HG02973 (cell line): ENCODE measurements around the gene YLPM1.
"Not testable (repeated sequence)": the region's sequence is repeated elsewhere in the genome, so short reads cannot be mapped to it uniquely, and the experiment has no call there.

ENCODE experiments used
- ATAC-seq: cut with Tn5 transposase; IDR thresholded peaks from one replicate; pipeline ENCODE4 v1.9.1; 2021; ENCODE audit warnings: moderate library complexity; ENCODE audit not compliant: unreplicated experiment

The YLPM1 gene, protein sequence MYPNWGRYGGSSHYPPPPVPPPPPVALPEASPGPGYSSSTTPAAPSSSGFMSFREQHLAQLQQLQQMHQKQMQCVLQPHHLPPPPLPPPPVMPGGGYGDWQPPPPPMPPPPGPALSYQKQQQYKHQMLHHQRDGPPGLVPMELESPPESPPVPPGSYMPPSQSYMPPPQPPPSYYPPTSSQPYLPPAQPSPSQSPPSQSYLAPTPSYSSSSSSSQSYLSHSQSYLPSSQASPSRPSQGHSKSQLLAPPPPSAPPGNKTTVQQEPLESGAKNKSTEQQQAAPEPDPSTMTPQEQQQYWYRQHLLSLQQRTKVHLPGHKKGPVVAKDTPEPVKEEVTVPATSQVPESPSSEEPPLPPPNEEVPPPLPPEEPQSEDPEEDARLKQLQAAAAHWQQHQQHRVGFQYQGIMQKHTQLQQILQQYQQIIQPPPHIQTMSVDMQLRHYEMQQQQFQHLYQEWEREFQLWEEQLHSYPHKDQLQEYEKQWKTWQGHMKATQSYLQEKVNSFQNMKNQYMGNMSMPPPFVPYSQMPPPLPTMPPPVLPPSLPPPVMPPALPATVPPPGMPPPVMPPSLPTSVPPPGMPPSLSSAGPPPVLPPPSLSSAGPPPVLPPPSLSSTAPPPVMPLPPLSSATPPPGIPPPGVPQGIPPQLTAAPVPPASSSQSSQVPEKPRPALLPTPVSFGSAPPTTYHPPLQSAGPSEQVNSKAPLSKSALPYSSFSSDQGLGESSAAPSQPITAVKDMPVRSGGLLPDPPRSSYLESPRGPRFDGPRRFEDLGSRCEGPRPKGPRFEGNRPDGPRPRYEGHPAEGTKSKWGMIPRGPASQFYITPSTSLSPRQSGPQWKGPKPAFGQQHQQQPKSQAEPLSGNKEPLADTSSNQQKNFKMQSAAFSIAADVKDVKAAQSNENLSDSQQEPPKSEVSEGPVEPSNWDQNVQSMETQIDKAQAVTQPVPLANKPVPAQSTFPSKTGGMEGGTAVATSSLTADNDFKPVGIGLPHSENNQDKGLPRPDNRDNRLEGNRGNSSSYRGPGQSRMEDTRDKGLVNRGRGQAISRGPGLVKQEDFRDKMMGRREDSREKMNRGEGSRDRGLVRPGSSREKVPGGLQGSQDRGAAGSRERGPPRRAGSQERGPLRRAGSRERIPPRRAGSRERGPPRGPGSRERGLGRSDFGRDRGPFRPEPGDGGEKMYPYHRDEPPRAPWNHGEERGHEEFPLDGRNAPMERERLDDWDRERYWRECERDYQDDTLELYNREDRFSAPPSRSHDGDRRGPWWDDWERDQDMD (N-terminal part only)

DNA sequence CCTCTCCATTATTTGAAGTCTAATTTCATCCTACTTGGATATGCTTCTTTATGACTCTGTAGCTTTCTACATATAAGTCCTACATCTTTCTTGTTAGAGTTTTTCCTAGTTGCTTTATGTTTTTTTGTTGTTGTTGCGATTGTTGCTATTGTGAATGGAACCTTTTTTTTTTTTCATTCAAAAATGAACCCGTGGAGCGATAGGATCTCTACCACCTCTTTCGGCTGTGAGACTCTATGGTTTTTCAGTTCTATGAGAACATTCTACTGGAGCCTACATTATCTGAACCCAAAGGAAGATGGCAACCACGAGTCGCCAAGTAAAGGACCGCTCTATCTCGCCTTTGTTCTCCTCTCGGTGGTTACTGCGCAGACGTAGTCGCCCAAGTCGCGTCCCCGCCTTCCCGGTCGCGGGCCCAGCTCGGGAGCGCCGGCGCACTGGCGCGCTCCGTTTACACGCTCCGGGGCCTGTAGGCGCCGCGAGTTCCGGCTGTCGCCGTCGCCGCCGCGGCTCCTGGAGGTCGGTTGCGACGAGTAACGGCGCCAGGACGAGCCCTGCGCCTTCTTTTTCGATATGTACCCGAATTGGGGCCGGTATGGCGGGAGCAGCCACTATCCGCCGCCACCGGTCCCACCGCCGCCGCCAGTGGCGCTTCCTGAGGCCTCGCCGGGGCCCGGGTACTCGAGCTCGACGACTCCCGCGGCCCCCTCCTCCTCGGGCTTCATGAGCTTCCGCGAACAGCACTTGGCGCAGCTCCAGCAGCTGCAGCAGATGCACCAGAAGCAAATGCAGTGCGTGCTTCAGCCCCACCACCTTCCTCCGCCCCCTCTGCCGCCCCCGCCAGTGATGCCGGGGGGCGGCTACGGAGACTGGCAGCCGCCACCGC is at the start of gene YLPM1:
Gene YLPM1 (plus strand): TSS at position 400 of the 886 bp plus-strand sequence. CDS start 174 bp downstream, at position 574.
- ATAC-seq: peak; percentile 79

DNA sequence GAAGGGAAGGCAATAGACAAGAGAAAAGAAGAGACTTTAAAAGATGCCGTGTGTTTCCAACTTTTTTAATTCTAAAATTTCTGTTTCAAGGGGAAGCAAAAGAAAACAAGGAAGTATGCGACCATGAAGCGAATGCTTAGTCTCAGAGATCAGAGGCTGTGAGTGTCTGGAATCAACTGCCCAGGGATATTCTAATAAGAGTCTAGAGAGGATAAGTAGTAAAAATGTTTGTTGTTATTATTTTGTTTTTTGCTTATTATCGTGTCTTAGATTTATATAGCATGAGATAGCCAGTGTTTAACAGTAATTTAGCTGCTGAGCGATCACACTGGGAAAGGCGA is 49.8 kb upstream of the YLPM1 start:
- ATAC-seq: no peak

DNA sequence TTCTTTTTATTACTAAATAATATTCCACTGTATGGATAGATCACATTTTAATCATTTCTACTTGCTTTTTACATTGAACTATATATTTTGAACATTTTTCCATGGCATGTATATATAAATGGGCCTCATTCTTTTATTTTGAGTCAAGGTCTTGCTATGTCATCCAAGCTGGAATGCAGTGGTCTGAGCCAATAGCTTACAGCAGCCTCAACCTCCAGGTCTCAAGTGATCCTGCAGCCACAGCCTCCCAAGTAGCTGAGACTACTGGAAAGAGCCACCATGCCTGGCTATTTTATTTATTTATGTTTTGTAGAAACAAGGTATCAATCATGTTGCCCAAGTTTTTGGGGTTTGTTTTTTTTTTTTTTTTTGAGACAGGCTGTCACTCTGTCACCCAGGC is 42.6 kb upstream of the YLPM1 start:
- no peak for ATAC-seq

DNA sequence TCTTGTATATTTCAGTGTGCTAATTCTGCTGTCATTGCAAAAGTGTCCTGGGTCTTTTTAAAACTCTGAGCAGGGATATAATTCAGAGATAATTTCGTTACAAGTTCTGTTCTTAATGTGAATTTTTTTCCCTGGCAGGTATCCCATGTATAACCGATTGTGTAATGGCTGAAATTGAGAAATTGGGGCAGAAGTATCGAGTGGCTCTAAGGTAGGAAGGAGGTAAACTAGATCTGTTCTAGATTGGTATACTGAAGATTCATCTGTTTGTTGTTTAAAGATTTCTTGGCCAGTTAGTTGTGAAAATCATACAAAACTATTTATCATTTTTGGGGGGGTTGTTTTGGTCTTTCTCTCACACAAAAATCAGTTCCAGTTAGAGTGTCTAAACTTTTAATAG is 40.0 kb upstream of the YLPM1 start:
- no peak for ATAC-seq

DNA sequence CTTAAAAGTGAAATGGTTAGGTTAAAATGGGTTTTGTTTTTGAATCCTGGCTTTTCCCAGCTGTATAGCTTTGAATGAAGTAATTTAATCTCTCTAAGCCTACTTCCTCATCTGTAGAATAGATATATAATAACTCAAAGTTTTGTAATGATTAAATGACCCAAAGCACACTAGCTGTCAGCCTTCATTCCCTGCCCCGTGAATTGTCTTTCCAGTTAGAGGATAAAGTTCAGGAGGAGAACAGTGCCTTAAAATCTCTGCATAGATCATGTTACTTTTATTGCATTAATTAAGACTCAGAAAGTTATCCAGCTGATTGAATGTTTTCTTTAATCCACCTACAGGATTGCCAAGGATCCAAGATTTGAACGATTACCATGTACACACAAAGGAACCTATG is 30.7 kb upstream of the YLPM1 start:
- ATAC-seq: no peak

DNA sequence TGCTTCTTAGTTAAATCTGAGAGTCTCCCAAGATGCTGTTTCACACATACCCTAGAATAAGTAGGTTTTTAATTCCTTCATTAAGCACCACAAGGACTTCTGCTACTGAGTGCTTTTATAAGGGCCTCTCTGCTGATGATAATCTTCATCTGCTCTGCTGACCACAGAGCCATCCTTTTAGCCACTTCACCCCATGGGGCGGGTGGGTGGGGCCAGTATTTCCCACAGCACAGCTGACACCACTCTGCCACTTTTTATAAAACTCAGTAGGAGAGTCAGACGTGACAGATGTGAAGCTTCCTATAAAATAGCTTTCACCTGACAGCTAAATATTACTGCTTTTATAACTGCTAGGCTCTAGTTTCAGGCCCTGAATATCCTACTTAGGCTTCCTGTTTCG is 29.9 kb upstream of the YLPM1 start:
- no peak for ATAC-seq

DNA sequence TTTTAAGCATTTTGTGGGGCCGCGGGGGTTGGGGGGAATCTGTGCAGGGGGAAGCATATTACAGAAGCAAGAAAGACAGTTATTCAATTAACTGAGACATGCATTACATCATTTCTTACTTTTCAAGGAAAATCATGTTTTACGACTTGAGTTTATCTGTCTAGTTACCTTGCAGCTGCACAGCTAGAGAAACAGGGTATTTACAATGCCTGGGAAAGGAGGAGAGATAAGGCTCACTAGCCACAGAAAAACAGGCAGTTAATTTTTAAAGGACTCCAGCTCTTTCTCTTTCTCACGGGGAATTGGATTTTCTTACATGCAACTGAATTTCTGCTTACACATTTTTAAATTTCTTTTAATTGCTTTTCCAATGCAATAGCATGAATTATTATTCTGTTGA is 28.0 kb upstream of the YLPM1 start:
- no peak for ATAC-seq

DNA sequence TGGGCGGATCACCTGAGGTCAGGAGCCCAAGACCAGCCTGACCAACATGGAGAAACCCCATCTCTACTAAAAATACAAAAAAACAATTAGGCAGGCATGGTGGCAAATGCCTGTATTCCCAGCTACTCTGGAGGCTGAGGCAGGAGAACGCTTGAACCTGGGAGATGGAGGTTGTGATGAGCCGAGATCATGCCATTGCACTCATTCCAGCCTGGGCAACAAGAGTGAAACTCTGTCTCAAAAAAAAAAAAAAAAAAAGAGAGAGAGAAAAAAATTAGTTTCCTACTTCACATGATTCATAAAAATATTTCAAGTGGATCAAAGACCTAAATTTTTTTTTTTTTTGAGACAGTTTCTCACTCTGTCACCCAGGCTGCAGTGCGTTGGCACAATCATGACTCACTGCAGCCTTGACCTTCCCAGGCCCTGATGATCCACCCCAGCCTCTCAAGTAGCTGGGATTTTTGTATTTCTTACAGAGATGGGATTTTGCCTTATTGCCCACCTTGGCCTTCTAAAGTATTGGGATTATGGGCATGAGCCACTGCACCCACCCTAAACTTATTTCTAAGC is 25.3 kb upstream of the YLPM1 start:
- ATAC-seq: no peak

DNA sequence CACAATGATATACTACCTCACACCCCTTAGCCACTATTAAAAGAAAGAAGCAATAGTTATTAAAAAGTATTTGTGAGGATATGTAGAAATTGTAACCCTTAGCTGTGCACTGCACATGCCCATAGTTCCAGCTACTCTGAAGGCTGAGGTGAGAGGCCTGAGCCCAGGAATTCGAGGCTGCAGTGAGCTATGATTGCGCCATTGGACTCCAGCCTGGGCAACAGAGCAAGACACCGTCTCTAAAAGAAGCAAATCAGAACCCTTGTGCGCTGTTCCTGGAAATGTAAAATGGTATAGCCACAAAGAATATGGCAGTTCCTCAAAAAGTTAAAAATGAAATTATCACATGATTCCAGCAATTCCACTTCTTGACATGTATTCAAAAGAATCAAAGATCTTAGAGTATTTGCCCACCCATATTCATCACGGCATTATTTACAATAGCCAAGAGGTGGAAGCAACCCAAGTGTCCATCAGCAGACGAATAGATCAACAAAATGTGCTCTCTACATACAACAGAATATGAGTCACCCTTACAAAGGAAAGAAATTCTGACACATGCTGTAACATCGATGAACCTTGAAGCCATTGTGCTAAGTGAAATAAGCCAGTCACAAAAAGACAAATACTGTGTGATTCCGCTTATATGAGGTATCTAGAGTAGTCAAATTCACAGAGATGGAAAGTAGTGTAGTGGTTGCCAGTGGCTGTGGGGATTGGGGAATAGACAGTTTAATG is 23.7 kb upstream of the YLPM1 start:
- no peak for ATAC-seq

DNA sequence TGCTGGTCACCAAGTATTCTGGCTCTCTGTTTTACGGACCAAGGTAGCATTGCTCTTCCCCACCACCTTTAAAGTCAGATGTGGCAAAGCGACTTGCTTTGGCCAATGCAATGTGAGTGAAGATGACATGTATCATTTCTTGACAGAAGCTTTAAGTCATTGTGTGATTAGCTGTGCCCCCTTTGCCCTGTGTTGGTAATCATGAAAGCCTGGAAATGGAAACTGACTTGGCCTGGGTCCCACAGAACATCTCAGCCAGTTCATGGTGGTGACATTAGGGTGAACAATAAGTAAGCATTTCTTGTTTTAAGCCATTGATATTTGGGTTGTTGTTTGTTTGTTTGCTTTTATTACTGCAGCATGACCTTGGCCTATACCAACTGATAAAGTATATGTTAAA is 15.9 kb upstream of the YLPM1 start:
- ATAC-seq: no peak

DNA sequence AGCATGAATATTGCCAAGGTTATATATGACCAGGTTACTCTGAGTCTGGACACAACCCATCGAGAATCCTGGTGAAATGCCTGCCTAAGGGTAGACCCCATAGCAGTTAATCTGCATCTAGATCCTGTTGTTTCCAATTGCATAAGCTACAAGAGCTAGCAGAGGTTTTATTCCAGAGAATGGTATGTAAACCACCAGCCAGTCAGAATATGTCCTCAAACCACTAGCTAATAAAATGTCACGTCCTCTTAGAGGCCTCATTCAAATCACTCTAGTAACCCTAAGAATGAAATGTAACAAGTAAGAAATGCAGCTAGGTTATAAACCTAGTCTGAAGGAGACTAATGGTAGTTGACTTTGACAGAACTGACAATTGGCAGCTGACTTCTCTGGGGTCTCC is 9.0 kb upstream of the YLPM1 start:
- ATAC-seq: no peak

DNA sequence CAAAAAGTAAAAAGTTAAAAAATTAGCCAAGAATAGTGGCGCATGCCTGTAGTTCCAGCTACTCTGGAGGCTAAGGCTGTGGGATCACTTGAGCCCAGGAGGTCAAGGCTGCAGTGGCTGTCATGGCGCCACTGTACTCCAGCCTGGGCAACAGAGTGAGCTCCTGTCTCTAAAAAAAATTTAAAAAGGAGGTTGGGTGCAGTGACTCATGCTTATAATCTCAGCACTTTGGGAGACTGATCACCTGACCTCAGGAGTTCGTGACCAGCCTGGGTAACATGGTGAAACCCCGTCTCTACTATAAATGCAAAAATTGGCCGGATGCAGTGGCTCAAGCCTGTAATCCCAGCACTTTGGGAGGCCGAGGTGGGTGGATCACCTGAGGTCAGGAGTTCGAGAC is 8.2 kb upstream of the YLPM1 start:
- ATAC-seq: no peak

DNA sequence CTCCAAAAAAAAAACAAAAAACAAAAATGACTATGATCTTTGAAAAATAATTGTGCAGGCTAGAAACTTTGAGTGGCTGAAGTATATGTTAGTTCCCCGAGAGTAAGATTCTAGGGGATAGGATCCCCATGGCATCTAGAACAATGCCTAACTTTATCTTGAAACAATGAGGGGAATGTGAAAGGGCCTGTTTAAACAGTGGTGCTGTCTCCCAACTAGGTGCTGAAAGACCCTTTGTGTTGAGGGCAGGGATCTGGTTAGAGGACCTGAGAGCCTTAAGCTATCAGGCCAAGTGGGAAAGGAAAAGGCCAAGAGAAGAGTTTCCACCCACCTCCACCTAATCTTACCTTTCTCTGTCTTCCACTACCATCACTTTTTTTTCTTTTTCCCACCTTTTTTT is 6.8 kb upstream of the YLPM1 start:
- no peak for ATAC-seq

DNA sequence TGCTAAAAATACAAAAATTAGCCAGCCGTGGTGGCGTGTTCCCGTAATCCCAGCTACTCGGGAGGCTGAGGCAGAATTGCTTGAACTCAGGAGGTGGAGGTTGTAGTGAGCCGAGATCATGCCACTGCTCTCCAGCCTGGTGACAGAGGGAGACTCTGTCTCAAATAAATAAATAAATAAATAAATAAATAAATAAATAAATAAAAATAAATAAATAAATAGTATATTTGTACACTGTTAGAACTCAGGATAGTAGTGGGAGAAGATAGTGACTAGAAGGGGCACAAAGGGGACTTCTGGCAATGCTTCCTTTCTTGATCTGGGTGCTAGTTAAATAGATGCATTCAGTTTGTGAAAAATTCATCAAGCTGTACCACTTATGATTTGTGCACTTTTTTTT is 4.6 kb upstream of the YLPM1 start:
- ATAC-seq: not testable (repeated sequence)

DNA sequence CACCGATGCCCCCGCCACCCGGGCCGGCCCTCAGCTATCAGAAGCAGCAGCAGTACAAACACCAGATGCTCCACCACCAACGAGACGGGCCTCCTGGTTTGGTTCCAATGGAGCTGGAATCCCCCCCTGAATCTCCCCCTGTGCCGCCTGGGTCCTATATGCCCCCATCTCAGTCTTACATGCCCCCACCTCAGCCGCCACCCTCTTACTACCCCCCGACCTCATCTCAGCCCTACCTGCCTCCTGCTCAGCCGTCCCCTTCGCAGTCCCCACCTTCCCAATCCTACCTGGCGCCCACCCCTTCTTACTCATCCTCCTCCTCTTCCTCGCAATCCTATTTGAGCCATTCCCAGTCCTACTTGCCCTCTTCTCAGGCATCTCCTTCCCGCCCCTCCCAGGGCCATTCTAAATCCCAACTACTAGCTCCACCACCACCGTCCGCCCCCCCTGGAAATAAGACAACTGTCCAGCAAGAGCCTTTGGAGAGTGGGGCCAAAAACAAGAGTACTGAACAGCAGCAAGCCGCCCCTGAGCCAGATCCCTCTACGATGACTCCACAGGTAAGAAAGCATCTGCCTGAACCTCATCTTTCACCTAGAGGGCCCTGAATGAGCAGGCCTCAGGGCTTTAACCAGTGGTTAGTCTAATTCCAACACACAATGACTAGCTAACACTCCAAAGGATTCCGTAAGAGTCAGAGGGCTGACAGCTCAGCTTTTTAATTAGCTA is 851 bp downstream of the YLPM1 start:
- no peak for ATAC-seq

DNA sequence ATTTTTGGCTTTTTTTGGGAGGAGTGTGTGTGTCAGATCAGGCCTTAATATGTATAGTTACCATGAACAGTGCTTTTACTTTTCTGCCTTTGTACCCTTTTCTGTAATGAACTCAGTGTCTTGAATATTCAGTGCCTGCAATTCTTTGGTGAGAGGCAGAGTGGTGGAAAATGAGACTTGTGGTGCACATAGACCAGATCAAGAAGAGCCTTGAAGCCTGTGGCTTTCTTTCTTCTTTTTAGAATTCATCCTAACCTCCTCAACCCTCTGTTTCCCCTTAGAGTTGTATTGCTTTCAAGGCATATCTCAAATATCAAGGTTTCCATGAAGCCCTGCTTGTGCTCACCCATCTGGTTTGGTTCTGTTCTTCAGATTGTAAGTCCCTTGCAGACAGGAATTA is 2.6 kb downstream of the YLPM1 start:
- ATAC-seq: no peak

DNA sequence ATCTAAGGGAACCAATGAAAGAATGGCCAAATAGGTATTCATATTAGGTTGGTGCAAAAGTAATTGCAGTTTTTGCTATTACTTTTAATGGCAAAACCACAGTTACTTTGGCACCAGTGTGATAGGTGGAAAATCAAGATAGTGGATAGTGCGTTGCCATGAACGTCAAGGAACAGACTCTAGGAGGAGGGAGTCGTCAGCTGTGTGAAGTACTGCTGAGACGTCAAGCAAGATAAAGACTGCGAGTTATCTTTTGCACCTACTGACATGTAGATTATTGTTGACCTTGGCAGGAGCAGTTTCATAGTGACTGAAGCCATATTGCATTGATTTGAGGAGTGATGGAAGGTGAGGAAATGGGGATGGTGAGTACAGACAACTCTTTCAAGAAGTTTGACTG is 8.3 kb downstream of the YLPM1 start:
- ATAC-seq: no peak

DNA sequence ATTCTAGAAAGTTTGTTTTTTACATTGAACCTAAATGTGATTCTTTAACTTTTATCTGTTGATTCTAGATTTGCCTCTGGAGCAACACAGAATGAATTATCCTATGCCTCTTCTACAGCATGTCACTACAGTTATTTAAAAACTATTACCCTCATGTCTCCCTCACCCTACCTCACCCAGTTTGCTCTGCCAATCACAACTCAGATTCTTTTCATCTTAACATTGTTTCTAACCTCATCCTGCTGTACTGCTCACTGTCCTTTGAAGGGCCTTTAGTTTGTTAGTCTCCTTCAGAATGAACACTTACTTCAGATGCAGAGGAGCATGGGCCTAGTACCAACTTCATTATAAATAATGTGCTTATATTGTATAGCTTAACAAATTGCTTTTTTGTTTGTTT is 21.5 kb downstream of the YLPM1 start:
- ATAC-seq: no peak
